Activated CD4-positive, alpha-beta T cell treated with anti-CD3 and anti-CD28 coated beads, Interleukin-2, amount 50 U/mL, for 24 hours (primary cell): ENCODE data around the gene PTPRZ1.

Experiments
- DNase-seq, 2 donors: peaks; one replicate each; pipeline ENCODE4 v3.0.0-alpha.2; 2020; ENCODE audit warnings: low read depth in 1 of 2, low spot score in 1 of 2

The PTPRZ1 gene

GRCh38 chr7:122040147-122040546 is 167.2 kb downstream of the PTPRZ1 start:
- no peak for DNase-seq

GRCh38 chr7:122046402-122046801 is 173.4 kb downstream of the PTPRZ1 start:
- no peak for DNase-seq

DNA sequence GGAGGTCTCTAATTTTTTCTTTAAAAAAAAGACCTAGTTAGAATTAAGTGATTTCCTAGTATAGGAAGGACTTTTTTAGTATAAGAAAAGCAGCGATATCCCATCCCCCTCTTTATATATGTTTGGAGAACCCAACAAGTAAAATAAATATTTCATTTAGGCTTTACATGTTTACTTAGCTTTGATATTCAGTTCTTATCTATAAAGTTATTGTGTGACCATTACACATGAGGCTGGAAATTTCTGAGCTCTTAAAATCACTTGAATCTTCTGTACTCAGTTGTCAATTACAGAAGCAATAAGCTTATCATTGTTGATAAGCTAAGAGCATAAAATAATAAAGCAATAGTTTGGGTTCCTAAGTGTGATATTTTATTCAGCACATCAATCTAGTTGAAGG is 181.4 kb downstream of the PTPRZ1 start:
- no peak for DNase-seq

DNA sequence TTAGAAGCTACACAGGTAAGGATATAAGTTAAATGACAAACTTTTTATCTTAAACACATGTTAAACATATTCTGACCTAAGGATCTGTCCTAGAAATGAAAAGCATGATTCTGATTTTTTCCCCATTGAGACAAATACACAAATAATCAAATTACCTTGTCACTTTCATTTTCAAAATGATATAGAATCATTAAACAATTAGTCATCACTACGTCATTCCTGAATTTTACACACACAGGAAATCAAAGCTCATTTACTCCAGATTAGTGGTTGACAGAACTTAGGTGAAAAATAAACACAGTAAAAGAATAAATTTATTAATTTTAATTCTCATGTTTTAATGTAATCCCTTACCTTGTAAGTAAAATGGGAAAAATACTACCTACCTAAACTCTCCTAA is 182.1 kb downstream of the PTPRZ1 start:
- no peak for DNase-seq

- DNase-seq: no peak
These were observed 184.0 kb downstream of the PTPRZ1 start for GRCh38 chr7:122056977-122057376.

DNA sequence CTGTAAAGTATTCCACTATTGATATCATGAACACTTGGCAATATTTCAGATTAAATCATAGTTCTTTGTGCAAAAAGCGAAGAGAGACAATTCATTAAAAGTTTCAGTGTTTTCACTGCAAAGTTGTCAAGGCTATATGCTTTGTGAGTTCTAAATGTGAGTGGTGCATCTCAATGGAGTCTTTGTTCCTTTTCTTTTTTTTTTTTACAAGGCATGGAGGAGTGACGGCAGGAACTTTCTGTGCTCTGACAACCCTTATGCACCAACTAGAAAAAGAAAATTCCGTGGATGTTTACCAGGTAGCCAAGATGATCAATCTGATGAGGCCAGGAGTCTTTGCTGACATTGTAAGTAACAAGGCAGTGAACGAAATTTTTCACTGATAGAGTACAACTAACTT is 186.6 kb downstream of the PTPRZ1 start:
- no peak for DNase-seq

DNA sequence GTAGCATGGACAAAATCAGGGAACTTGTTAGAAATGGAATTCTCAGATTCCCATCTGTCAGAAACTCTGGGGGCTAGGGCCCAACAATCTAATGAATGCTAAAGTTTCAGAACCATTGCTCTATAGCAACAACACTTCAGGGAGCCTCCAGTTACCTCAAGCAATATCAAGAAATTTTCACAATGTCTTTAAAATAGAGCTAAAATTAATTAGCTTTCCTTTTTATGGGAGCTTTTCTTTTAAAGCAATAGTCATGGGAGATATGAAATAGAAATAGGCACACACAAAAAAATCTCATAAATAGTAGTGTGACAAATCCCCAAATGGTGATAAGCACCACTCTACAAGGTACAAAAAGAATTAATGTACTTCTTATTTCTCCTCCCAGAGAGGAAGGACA is 190.2 kb downstream of the PTPRZ1 start:
- no peak for DNase-seq

- no peak for DNase-seq
These were observed 192.0 kb downstream of the PTPRZ1 start for GRCh38 chr7:122064971-122065370.

DNA sequence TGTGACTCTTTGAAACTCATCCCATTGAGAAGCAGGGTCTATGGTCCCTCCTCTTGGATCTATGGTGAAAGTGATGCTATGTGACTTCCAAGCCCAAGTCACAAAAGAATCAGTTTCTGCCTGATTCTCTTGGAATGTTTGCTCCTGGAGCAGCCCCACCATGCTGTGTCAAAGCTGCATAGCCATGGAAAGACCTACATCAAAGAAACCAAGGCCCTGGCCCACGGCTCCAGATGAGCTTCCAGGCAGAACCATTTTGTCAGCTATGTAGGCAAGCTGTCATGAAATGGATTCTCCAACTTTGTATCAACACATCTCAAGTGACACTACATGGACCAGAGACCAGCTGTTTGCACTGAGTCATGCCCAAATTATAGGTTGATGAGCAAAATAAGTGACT is 194.1 kb downstream of the PTPRZ1 start:
- no peak for DNase-seq

- DNase-seq: no peak
These were observed 195.1 kb downstream of the PTPRZ1 start for GRCh38 chr7:122068046-122068445.

DNA sequence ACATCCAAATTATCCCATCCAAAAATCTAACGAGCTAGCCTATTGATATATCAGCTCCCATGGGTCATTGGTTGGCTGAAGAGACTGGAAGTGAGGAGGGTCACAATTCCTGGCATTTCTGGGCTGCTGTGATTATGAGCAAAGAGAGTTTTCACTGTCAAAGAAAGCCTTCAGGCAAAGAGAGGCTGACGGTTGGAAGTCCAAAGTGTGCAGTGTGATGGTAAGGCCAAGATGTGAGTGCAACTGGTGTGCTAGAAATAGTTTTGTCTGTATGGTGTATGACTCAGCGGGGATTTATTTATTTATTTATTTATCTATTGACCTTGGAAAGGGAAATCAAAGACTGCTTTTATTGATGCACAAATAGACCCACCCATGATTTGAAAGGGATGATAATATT is 196.0 kb downstream of the PTPRZ1 start:
- DNase-seq: no peak

GRCh38 chr7:122070062-122070461 is 197.1 kb downstream of the PTPRZ1 start:
- DNase-seq: no peak

DNA sequence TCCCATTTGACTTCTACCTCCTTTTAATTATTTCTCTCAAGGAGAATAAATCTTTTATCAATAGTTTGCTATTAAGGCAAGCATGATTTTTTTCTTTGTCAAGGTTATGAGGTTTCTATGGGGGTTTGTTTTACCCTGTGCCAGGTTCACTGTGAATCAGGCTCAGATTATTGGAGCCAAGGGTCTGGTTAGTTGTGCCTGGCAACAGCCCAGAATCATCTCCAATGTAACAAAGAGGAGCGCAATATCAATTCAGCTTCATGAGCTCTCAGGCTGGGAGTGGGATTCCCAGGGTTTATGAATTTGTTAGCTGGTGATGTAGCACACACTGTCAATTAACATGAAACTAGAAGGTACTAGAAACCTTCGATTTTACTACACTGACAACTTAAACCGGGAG is 197.9 kb downstream of the PTPRZ1 start:
- no peak for DNase-seq

DNA sequence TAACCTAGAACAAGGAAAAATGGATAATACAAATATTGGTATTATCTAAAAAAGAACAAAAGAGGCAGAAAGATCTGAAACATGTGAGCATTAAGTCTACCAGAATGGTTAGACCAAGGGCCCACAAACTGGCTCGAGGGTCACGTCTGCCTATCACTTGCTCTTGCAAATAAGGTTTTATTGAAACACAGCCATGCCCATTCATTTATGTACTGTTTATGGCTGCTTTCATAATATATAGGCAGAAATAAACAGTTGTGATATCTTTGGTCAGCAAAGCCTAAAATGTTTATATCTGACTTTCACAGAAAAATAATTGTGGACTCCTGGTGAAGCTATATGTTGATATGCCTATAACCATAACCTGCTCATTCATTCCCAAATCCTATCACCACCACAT is 199.3 kb downstream of the PTPRZ1 start:
- no peak for DNase-seq

DNA sequence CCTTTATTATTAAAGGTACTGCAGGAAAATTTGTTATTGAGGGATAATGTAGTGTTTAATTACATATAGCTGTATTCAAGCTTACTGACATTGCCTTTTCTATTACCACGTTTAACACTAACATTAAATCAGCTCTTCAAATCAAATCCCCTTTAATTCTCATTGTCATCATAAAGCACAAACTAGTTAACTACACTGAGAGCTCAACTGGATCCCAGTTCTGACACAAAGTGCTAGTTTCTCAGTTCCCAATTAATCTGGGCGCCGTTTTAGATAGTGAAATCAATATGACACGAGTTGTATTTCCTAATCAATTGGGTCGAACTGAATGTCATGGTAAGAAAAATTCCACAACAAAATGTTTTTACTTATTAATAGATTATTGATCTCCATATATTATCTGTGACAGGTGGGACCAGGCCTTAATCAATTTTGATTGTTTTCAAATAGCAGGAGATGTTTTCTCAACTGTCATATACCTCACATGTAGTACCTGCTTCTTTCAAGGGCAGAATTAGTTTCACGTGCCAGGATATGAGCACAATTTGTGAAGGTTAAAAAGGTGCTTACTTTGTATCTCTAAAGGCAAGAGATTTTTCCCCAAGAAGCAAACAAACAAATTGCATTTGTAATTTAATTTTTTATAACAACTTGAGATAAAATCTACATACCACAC is 200.1 kb downstream of the PTPRZ1 start:
- no peak for DNase-seq

- no peak for DNase-seq
These were observed 200.7 kb downstream of the PTPRZ1 start for GRCh38 chr7:122073635-122074034.

- no peak for DNase-seq
These were observed 209.2 kb downstream of the PTPRZ1 start for GRCh38 chr7:122082160-122082559.

GRCh38 chr7:122082670-122083069 is 209.7 kb downstream of the PTPRZ1 start:
- no peak for DNase-seq

DNA sequence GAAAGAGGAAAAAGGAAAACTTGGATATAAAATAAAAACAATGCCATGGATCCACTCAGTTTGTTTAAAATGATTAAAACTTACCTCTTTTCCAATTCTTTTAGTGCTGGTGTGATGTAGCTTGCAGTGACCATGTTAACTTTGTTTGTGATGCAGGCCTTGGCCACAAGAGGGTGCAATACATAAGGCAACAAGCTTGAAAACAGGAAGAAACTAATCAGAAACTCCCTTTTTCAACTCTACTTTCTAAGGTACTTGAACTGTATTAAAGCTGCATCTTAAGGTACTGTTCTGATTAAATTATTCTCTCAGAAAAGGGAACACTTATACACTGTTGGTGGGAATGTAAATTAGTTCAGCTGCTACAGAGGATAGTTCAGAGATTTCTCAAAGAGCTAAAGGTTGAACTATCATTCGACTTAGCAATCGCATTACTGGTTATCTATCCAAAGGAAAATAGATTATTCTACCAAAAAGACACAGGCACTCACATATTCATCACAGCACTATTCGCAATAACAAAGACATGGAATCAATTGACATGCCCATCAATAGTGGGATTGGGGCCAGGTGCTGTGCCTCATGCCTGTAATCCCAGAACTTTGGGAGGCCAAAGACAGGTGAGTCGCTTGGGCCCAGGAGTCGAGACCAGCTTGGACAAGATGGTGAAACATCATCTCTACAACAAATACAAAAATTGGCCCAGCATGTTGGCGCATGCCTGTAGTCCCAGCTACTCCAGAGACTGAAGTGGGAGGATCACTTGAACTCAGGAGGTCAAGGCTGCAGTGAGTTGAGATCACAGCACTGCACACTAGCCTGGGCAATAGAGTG is 220.2 kb downstream of the PTPRZ1 start:
- DNase-seq: peak in 1 of 2 donors; percentile 25

DNA sequence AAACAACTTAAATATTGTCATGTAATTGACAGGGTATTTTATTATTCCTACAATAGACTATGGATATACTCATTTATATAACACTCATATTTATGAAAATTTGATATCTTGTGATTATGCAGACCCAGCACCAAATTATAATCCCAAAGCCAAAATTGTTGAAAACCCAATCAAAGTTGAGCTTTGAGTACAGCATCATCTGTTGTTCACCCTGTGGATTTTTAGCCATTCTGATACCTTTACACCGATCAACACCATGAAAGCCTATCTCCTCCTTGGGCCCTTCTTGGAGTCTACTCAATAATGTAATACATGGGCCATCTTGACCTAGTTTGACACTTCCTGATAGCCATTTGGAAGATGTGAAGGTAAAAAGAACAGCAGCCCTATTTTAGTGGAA is 221.6 kb downstream of the PTPRZ1 start:
- DNase-seq: no peak

DNA sequence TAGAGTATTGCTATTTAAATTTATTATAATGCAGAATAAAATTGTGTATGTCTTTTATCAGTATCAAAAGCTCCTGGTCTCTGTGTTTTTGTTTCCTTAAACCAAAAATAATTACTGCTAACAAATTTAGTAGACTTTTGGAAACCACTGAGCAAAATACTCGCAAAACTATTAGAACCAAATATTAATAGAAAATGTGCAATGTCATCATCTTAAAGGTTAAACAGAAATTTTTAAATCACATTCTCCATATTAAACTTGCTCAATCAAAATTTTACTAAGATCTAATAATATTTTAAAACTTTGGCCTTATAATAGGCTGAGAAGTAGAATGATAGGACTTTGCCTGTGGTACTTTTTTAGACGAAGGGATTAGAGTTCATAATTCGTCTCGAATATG is 222.7 kb downstream of the PTPRZ1 start:
- no peak for DNase-seq

- no peak for DNase-seq
These were observed 227.1 kb downstream of the PTPRZ1 start for GRCh38 chr7:122100021-122100420.

DNA sequence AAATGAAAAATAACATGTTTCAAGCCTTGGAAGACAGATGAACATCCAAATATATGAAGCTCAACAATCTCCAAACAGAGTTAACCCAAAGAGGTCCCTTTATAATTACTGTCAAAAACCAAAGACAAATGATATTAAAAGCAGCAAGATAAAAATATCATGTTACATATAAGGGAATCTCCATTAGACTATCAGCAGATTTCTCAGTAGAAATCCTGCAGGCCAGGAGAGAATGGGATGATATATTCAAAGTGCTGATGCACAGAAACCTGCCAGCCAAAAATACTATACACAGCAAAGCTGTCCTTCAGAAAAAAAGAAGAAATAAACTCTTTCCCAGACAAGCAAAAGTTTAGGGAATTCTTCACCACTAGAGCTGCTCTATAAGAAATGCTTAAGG is 230.1 kb downstream of the PTPRZ1 start:
- DNase-seq: no peak
